Glomerular visceral epithelial cell (primary cell): ENCODE measurements around the gene CARS1.

Experiments
- DNase-seq: peaks from one replicate; pipeline ENCODE4 v3.0.0-alpha.2; 2016; ENCODE audit errors: extremely low spot score

Gene CARS1

GRCh38 chr11:2960139-2960538, 97.1 kb downstream of the CARS1 start:
- DNase-seq: no peak

DNA sequence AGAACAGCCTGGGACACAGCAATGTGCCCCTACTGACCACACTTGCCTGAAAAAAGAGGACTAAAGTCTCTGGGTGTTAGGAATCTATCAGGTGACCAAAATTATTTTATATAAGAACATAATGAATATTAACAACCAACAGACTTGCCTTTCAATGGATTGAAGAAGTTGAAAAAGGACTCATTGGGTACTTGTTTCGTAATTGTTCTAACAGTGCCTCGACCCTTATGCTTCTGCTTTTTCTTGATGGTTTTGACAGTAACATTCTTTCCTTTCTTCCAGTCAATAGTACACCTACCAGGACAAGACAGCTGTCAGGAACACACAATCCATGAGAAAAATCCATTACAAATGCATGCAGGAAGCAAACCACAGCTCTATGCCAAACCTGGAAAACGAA, 99.0 kb downstream of the CARS1 start:
- no peak for DNase-seq

DNA sequence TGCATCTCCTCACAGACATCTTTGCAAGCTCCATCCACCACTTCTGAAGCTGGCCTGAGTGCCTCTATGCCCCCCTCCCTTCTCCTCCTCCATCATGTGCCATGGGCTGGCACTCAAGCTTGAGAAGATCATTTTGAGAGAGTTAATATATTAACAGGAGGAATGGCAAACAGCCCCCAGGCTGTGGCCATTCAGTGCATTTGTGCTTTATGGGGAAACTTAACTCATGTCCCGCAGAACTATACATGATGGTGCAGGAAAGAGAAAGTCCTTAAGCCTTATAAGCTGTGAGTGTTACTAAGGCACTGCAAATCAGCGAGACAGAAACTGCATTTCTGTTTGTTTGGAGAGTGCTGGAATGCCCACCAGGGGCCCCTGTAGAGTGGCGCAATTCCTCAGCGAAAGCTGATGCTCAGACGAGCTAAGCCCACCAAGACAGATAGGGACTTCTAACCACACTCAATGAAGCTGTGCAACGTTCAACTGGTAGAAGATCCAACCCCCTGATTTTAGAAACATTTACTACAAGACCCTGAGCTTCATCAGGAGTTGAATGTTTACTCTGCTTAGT, 101.2 kb downstream of the CARS1 start:
- no peak for DNase-seq

DNA sequence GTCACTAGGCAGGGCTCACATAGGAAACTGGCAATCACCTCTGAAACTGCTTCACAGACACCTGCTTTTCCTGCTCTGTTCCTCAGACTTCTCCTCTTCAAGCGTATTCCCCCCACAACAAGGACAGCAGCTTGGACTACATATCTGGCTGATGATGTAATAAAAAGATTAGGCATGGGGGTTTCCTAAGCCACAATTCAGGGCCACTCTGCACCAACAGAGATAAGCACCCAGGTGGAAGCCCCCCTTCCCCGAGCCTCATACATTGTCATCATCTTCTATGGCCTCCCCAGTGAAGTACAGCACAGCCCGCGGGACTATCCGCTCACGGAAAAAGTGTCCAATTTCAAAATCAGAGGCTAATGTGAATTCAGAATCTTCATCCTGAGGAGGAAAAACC, 103.0 kb downstream of the CARS1 start:
- DNase-seq: peak; percentile 43

GRCh38 chr11:2952290-2952689, 104.9 kb downstream of the CARS1 start:
- no peak for DNase-seq

DNA sequence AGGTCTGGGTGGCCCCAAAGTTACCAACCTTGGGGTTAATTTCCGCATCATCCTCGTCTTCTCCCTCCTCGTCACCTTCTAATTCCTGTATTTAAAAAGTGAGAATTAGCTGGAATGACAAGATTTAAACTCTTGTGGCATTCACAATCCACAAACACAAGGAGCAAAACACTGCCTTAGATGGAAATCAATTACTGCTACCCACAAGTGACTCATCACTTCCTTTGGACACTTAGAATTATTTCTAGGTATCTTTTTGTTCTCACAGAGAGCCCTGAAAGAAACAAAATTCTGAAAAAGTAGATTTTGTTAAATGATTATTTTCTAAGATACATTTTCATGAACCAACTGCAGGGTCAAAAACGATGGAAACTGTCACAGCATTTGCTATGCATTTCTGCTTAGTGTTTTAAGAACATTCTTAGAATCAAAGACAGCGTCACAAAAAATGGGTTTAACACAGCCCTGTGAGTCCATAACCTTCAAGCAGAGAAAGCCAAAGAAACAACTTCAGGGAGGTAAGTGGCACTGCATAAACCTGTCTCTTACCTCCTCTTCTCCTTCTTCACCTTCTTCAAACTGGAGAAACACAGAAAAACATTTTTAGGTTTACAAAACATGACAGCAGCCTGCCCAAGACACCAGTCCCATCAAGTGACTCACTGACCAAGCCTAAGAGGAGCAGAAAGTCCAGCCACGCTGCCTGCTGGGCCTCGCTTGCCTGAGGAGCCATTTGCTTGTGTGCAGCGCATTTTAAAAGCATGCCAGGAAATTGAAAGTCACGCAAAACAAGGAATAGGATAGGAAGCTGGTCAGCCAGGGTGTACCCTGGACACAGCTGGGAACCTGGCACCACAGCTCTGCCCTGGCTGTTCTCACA, 105.8 kb downstream of the CARS1 start:
- peak; percentile 62 for DNase-seq
